HG03039 (cell line): ENCODE measurements around the gene SPTBN5.

Source experiments
- ATAC-seq: cut with Tn5 transposase; IDR thresholded peaks from one replicate; pipeline ENCODE4 v1.9.1; 2021; ENCODE audit warnings: mild to moderate bottlenecking, moderate library complexity; ENCODE audit not compliant: unreplicated experiment

SPTBN5 gene

DNA sequence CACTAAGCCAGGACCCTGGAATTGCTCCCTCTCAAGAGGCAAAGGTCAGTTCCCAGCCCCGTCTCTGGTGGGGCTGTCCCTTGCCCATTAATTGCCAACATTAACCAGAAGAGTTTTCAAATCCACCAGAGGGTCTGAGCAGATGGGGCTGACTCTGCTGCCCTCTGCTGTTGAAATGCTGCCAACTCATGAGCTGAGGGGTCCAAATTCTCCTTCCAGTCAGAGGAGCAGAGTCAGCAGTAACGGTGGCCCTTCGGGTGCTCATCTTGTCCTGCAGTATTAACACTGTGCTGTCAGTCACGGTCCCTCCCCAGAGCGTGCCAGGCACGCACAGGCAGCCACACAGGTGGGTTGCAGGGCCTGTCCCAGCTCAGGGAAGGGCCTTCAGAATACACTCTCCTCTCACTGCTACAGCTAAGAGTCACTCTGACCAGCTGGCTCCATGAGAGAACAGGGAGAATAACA lies 10.7 kb upstream of the SPTBN5 start:
- ATAC-seq, result no peak

- ATAC-seq, result no peak
Measured at GRCh38 chr15:41903782-41904181, 9.9 kb upstream of the SPTBN5 start.

DNA sequence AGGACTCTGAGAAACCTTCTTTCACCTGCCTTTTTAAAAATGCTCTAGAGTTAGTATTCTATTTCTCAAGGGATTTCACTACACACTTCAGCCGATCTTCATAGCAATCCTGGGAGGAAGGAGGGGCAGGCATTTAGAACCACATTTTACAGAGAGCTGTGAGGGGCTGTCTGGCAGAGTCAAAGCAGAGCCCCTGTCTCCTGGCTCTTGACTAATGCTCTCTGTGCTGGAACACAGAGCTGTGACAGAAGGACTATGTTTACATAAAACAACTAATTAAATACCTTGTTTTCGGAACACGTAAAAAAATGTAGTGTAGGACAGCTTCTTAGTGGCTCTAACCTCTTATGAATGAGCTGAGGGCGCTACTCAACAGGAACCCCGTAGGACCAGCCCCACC lies 7.6 kb upstream of the SPTBN5 start:
- ATAC-seq, result no peak

DNA sequence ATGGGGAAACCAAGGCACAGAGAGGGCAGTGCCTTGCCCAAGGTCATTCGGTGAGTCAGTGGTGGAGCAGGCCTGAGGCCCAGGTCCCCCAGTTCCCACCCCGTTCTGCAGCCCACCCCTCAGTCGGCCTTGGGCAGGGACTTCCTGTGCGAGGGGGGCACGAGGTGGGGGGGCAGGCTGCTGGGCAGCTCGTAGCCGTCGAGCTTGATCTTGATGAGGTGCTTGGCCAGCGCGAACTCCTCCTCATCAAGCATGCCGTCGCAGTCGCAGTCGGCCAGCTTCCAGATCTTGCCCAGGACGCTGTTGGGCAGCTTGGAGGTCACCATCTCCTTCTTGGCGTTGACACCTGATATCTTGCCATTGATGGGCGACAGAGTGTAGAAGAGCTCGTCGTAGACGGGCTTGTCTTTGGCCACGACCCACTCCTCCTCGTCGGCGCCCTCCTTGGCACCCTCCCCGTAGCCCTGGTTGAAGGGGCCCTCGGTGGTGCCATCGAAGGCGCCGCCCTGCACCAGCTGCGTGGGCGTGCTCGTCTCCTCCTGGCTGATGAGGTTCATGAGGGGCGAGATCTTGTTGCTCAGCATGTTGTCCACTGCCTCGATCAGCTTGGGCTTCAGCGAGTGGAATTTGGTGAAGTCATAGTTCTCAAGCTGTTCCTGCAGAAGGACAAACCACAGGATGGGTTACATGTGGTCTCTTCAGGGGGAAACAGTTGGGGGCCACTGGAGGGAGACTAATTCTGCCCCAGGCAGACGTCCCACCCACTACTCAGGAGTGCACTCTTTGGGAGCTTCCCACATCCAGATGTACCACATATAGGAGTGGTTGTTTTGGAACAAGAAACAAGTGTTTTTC lies 6.9 kb upstream of the SPTBN5 start:
- no peak for ATAC-seq

GRCh38 chr15:41899854-41900442 lies 6.1 kb upstream of the SPTBN5 start:
- no peak for ATAC-seq

- ATAC-seq, result no peak
Measured at GRCh38 chr15:41897363-41897799, 3.5 kb upstream of the SPTBN5 start.

GRCh38 chr15:41896566-41896965 lies 2.7 kb upstream of the SPTBN5 start:
- ATAC-seq, result no peak

GRCh38 chr15:41895957-41896356 lies 2.1 kb upstream of the SPTBN5 start:
- no peak for ATAC-seq

DNA sequence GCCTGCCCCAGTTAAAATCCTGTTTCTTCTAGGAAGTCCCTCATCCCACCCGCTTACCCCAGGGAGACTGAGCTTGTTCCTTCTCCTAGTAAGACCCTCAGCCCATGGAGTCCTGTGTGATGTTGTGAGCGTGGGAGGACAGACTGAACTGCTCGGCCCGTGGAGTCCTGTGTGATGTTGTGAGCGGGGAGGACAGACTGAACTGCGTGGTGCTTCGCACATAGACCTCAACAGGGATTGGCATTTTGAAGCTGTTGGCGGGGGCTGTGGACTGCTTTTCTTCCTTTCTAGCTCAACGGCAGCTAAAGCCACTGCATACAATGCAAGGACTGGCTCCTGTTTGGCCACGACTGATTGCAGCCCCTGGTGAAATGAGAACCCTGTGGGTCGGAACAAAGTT lies 1.6 kb upstream of the SPTBN5 start:
- ATAC-seq, result no peak

- peak; percentile 65 for ATAC-seq
Measured at GRCh38 chr15:41894791-41895463, 1.1 kb upstream of the SPTBN5 start.

DNA sequence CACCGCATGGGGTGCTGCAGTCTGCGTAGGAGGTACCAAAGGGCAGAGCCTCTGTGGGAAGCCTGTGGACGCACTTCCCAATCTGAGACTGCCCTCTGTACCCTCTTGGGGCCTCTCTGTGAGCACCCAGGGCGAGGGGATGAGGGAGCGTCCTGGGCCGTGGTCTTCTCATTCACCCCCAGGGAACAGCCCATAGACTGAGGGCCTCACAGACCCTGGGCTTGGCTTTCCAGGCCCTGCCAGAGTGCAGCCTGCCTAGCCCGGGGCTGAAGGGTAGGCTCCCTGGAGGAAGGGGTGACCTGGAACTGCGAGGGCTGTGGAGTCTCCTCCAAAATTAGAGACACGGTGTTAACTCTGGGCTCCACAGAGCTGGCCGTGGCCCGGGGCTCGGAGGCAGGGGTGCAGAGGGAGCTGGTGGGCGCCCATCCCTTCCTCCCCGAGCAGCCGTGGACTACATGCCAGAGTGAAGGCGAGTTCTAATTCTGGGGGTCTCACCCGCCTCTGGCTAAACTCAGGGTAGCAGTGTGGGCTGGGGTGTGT lies 468 bp upstream of the SPTBN5 start:
- ATAC-seq, result no peak

- no peak for ATAC-seq
Measured at GRCh38 chr15:41892621-41893421, 1.0 kb downstream of the SPTBN5 start.

GRCh38 chr15:41891946-41892345 lies 1.9 kb downstream of the SPTBN5 start:
- no peak for ATAC-seq

GRCh38 chr15:41891226-41891625 lies 2.6 kb downstream of the SPTBN5 start:
- no peak for ATAC-seq

DNA sequence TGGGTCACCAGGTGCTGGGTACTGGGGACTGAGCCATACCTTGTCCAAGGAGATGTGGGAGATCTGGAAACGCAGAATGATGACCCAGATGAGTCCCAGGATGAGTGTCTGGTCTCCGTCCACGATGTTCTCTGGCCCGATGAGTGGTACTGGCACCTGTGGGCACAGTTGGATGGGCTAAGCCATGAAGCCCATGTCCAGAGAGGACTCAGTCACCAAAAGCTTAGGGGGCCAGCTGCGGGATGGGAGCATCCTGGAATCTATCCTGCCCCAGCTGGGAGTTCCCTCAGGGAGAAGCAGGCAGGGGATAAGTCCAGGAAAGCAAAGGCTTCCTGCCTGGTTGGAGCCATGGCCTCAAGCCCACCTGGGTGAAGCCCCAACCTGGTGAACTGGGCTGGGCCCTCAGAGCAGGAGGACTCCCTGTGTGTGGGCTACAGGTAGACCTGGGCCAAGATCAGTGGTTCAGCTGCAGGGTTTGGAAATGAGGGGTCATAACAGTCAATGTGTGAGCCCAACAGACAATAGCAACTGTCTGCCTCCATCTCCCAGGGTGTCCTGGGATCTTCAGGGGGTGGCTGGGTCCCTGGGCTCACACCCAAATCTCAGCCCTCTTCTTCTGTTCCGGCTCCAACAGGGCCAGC lies 3.7 kb downstream of the SPTBN5 start:
- ATAC-seq, result no peak

GRCh38 chr15:41888662-41889253 lies 5.1 kb downstream of the SPTBN5 start:
- no peak for ATAC-seq

GRCh38 chr15:41887893-41888292 lies 6.0 kb downstream of the SPTBN5 start:
- no peak for ATAC-seq

DNA sequence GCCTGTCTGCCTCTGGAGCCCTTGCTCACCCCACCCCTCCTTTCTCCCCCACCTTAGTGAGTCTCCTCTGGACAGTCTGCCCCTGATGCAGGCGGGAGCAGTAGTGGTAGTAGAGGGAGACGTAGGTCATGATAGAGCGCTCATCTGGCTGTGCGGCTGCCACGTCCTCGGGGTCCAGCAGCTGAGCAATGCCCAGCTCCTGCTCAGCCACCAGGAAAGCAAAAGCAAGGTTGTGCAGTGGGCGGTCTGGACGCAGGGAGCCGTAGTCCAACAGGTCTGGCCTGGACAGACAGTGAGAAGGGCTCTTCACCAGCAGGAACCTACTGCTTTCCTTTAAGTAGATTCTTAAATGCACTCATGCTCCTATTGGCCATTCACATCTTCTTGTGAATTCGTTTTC lies 6.7 kb downstream of the SPTBN5 start:
- ATAC-seq, result no peak

GRCh38 chr15:41886741-41887140 lies 7.1 kb downstream of the SPTBN5 start:
- no peak for ATAC-seq

GRCh38 chr15:41885841-41886240 lies 8.0 kb downstream of the SPTBN5 start:
- ATAC-seq, result no peak
